ENCODE measurements around the gene RNASEL. TPM values are rescaled to one million over a fixed set of nuclear protein-coding genes. Genes with fewer than 3 reads are reported as not detected.

RNASEL gene, protein sequence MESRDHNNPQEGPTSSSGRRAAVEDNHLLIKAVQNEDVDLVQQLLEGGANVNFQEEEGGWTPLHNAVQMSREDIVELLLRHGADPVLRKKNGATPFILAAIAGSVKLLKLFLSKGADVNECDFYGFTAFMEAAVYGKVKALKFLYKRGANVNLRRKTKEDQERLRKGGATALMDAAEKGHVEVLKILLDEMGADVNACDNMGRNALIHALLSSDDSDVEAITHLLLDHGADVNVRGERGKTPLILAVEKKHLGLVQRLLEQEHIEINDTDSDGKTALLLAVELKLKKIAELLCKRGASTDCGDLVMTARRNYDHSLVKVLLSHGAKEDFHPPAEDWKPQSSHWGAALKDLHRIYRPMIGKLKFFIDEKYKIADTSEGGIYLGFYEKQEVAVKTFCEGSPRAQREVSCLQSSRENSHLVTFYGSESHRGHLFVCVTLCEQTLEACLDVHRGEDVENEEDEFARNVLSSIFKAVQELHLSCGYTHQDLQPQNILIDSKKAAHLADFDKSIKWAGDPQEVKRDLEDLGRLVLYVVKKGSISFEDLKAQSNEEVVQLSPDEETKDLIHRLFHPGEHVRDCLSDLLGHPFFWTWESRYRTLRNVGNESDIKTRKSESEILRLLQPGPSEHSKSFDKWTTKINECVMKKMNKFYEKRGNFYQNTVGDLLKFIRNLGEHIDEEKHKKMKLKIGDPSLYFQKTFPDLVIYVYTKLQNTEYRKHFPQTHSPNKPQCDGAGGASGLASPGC
- total RNA-seq (10 to 100 TPM in 1 of 2 donors, 1 to 10 TPM in 1; 9.7 to 14.8 TPM), polyA plus RNA-seq (1 to 10 TPM; 3.7 to 8.3 TPM)
- long read RNA-seq, donor 1, result 0 reads
- long read RNA-seq, donor 2, result 0 reads
- long read RNA-seq, donor 3, result 0 reads
- long read RNA-seq, donor 4, result 0 reads
- long read RNA-seq, donor 5, full-length matches to known transcripts, result 1 of 1 reads
- long read RNA-seq, donor 5, partial matches to known transcripts, result 0 of 1 reads
- long read RNA-seq, donor 5, other reads (novel, unspliced or antisense), result 0 of 1 reads

DNA sequence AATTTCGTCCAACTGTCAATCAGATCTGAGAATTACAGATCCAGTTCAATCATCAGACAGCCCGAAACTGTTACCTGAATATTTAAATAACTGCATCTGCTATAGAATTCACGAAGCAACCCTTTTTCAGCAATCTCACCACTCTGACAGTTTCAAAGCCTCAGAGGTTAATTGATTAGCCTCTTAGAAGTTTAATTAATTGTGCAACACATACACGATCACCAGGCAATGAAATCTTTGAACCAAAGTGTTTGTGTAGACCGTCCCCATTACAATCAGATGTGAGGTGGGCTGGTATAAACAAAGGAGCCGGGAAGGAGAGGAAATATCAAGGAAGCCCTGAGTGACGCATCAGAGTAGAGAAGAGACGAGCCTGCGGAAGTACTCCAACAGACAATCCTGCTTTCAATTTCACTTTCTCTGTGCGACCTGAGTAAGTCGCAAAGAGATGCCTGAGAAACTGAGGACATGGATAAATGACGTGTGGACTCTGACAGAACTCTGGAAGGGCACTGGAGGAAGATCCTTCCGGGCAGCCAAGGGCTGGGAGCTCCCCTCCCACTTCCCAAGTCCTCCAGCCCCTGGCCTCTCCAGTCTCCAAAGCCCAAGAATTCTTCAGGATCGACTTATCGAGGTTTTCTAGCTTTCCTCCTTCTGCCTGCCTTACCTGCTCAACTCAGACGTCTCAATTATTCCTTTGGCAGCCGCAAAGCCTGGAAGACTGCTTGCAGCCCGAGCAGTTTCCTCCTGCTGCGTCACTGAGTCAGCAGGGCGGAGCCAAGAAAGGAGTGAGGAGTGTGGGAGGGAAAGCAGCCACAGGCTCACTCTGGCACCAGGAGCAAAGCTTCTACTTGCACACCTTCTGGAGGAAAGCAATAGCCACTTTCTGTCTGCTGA is at the start of gene RNASEL:
Gene RNASEL (minus strand): TSS at position 757 of the 897 bp plus-strand sequence. CDS start 2,450 bp downstream, outside the sequence.
- Histone ChIP-seq H3K4me1 (ENCODE audit: control insufficient read depth in 5 of 5, insufficient read depth in 5 of 5, low read length in 5 of 5) (peaks cover 0 to 9% (median 3%) of the 10 kb centered on the region in 5 donors), H3K4me3 (peak within 1 kb of the TSS; percentile 69), H3K36me3 (ENCODE audit: control insufficient read depth in 4 of 4, insufficient read depth in 4 of 4, low read length in 4 of 4) (no peaks in the 10 kb centered on the region), H3K27me3 (ENCODE audit: control insufficient read depth in 3 of 3, insufficient read depth in 3 of 3, low read length in 2 of 3) (no peaks in the 10 kb centered on the region), H3K9me3 (ENCODE audit: control insufficient read depth in 4 of 4, insufficient read depth in 3 of 4, low read length in 3 of 4) (no peaks in the 10 kb centered on the region), H3K9ac (ENCODE audit: insufficient read depth in 1 of 2, low read length in 2 of 2) (peak within 1 kb of the TSS; percentile 89 to 98), H3K27ac (ENCODE audit: low read depth in 1 of 2, low read length in 1 of 2) (peak within 1 kb of the TSS; percentile 72 to 98)
- ATAC-seq (ENCODE audit: insufficient read depth, low FRiP score) (peak; percentile 91), DNase-seq (peak; percentile 81 to 85 (median 84))
- 3 to 5% methylated on average over 20 of the region's 20 CpGs for WGBS, 2 donors
- TF ChIP-seq, protein P1, sequence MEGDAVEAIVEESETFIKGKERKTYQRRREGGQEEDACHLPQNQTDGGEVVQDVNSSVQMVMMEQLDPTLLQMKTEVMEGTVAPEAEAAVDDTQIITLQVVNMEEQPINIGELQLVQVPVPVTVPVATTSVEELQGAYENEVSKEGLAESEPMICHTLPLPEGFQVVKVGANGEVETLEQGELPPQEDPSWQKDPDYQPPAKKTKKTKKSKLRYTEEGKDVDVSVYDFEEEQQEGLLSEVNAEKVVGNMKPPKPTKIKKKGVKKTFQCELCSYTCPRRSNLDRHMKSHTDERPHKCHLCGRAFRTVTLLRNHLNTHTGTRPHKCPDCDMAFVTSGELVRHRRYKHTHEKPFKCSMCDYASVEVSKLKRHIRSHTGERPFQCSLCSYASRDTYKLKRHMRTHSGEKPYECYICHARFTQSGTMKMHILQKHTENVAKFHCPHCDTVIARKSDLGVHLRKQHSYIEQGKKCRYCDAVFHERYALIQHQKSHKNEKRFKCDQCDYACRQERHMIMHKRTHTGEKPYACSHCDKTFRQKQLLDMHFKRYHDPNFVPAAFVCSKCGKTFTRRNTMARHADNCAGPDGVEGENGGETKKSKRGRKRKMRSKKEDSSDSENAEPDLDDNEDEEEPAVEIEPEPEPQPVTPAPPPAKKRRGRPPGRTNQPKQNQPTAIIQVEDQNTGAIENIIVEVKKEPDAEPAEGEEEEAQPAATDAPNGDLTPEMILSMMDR (IDR thresholded peaks at IDR 0.05; ENCODE audit: control extremely low read depth, extremely low read depth), result no peak

DNA sequence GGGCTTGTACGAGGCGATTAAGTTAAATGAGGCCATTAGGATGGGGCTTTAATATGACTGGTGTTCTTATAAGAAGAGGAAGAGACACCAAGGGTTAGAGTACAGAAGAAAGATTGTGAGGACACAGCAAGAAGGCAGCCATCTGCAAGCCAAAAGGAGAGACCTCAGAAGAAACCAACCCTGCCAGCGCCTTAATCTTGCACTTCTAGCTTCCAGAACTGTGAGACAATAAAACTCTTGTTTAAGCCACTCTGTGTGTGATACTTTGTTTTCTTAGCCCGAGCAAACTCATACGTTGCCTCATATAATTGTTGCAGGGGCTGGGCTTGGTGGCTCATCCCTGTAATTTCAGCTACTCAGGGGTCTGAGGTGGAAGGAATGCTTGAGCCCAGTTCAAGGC is 48.7 kb upstream of the RNASEL start:
- no peaks in the 10 kb centered on the region for H3K36me3 ChIP-seq (ENCODE audit: control insufficient read depth in 4 of 4, insufficient read depth in 4 of 4, low read length in 4 of 4)
- no peaks in the 10 kb centered on the region for H3K9me3 ChIP-seq (ENCODE audit: control insufficient read depth in 4 of 4, insufficient read depth in 3 of 4, low read length in 3 of 4)
- H3K4me1 ChIP-seq (ENCODE audit: control insufficient read depth in 5 of 5, insufficient read depth in 5 of 5, low read length in 5 of 5), result no peaks in the 10 kb centered on the region
- WGBS, 2 donors, result 92 to 94% methylated on average over 5 of the region's 5 CpGs
- no peak overlapping the region for H3K9ac ChIP-seq (ENCODE audit: insufficient read depth in 1 of 2, low read length in 2 of 2)
- ATAC-seq (ENCODE audit: insufficient read depth, low FRiP score), result no peak
- TF ChIP-seq, protein P1 (IDR thresholded peaks at IDR 0.05; ENCODE audit: control extremely low read depth, extremely low read depth), result no peak
- no peak overlapping the region for H3K4me3 ChIP-seq
- DNase-seq, result no peak
- H3K27ac ChIP-seq (ENCODE audit: low read depth in 1 of 2, low read length in 1 of 2), result no peak overlapping the region
- no peaks in the 10 kb centered on the region for H3K27me3 ChIP-seq (ENCODE audit: control insufficient read depth in 3 of 3, insufficient read depth in 3 of 3, low read length in 2 of 3)

DNA sequence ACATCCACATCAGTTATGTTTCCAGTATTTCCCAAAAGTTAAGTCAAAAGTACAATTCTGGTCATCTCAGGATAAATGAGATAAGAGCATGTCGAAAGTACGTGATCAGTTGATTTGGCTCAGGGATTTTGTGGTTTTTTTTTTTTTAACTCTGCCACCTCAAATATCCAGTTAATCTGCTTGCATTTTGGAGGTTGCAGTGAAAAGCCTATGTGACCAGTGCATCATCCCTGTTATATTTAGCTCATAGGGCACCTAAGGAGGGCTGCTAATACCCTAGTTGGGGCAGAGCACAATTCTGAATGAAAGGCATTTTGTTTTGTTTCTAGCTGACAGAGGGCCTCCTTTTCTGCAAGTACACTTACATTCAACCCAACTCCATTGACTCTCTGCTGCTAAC is 46.8 kb upstream of the RNASEL start:
- H3K27me3 ChIP-seq (ENCODE audit: control insufficient read depth in 3 of 3, insufficient read depth in 3 of 3, low read length in 2 of 3), result no peaks in the 10 kb centered on the region
- no peaks in the 10 kb centered on the region for H3K36me3 ChIP-seq (ENCODE audit: control insufficient read depth in 4 of 4, insufficient read depth in 4 of 4, low read length in 4 of 4)

More for the DNA sequence above, 46.8 kb upstream of the RNASEL start:
- ATAC-seq (ENCODE audit: insufficient read depth, low FRiP score) (no peak), DNase-seq (no peak)
- no peaks in the 10 kb centered on the region for H3K4me1 ChIP-seq (ENCODE audit: control insufficient read depth in 5 of 5, insufficient read depth in 5 of 5, low read length in 5 of 5)
- no peak overlapping the region for H3K9ac ChIP-seq (ENCODE audit: insufficient read depth in 1 of 2, low read length in 2 of 2)
- no peak overlapping the region for H3K27ac ChIP-seq (ENCODE audit: low read depth in 1 of 2, low read length in 1 of 2)
- H3K4me3 ChIP-seq, result no peak overlapping the region
- H3K9me3 ChIP-seq (ENCODE audit: control insufficient read depth in 4 of 4, insufficient read depth in 3 of 4, low read length in 3 of 4), result no peaks in the 10 kb centered on the region
- 82 to 88% methylated on average over 2 of the region's 2 CpGs for WGBS, 2 donors
- TF ChIP-seq, protein P1 (IDR thresholded peaks at IDR 0.05; ENCODE audit: control extremely low read depth, extremely low read depth), result no peak

Data from lung (tissue), 16 donors.